ENCODE measurements around the gene MINDY4.

Gene MINDY4

GRCh38 chr7:30926313-30926712 lies 155.1 kb downstream of the MINDY4 start:
- H3K4ac ChIP-seq (ENCODE audit: low read depth, low read length) = no peak overlapping the region
- H3K36me3 ChIP-seq (ENCODE audit: control insufficient read depth in 1 of 2, insufficient read depth in 2 of 2, low read length in 2 of 2) = no peaks in the 10 kb centered on the region
- H2BK12ac ChIP-seq (ENCODE audit: low read length) = no peak overlapping the region
- H3K9me3 ChIP-seq (ENCODE audit: insufficient read depth, low read depth, low read length) = peaks cover 7% of the 10 kb centered on the region
- H4K91ac ChIP-seq (ENCODE audit: low read depth, low read length) = no peak overlapping the region
- H2AFZ ChIP-seq (ENCODE audit: insufficient read depth, low read length, poor library complexity) = no peak overlapping the region
- H3K4me1 ChIP-seq (ENCODE audit: control insufficient read depth in 1 of 2, insufficient read depth in 2 of 2, low read length in 2 of 2) = peaks cover 9 to 12% of the 10 kb centered on the region in 2 experiments
- H3K18ac ChIP-seq (ENCODE audit: low read length) = no peak overlapping the region
- no peak overlapping the region for H2BK5ac ChIP-seq (ENCODE audit: low read depth, low read length, poor library complexity)
- H2BK120ac ChIP-seq (ENCODE audit: insufficient read depth, low read length, poor library complexity) = no peak overlapping the region
- no peaks in the 10 kb centered on the region for H3K79me2 ChIP-seq (ENCODE audit: control insufficient read depth, insufficient read depth, low read length, poor library complexity)
- H3K23ac ChIP-seq (ENCODE audit: low read length) = no peak overlapping the region
- no peak overlapping the region for H2AK5ac ChIP-seq (ENCODE audit: low read length)
- no peak overlapping the region for H3K14ac ChIP-seq (ENCODE audit: low read length)
- no peak overlapping the region for H3K4me3 ChIP-seq (ENCODE audit: low read depth, low read length)
- no peaks in the 10 kb centered on the region for H3K27me3 ChIP-seq (ENCODE audit: insufficient read depth, low read length)
- no peak overlapping the region for H4K8ac ChIP-seq (ENCODE audit: low read depth, low read length)
- no peak overlapping the region for H3K27ac ChIP-seq (ENCODE audit: low read depth, low read length)
- no peak overlapping the region for H3K4me2 ChIP-seq (ENCODE audit: low read length)
- H3K9ac ChIP-seq (ENCODE audit: low read length) = no peak overlapping the region
- H3K79me1 ChIP-seq (ENCODE audit: low read length) = peaks cover 3% of the 10 kb centered on the region
- H4K12ac ChIP-seq (ENCODE audit: low read depth, low read length) = no peak overlapping the region
- no peak for DNase-seq
- WGBS (ENCODE audit: extremely low coverage, insufficient coverage, insufficient read length) = no CpG with 5 or more reads among the region's 5 CpGs

DNA sequence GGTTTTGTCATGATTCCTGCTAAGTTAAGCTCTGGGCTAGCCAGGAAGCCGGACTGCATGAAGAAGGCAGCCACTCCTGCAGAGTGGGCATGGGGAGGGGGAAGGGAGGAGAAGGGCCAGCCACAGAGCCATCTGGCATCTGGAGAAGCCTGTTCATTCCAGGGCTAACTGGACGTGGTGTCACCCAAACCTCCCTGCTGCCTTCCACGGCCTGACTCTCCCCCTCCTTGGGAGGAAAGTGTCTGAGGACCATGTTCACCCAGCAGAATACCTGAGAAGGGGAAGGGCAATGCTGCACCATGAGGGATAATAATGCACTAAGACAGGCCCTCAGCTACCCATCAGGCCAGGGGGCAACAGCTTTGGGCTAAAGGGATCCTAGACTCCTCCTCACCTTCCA lies 155.8 kb downstream of the MINDY4 start:
- no peak overlapping the region for H2BK120ac ChIP-seq (ENCODE audit: insufficient read depth, low read length, poor library complexity)
- H4K12ac ChIP-seq (ENCODE audit: low read depth, low read length) = no peak overlapping the region
- no peaks in the 10 kb centered on the region for H3K79me2 ChIP-seq (ENCODE audit: control insufficient read depth, insufficient read depth, low read length, poor library complexity)
- no peak overlapping the region for H3K27ac ChIP-seq (ENCODE audit: low read depth, low read length)
- H3K4ac ChIP-seq (ENCODE audit: low read depth, low read length) = no peak overlapping the region
- H3K4me3 ChIP-seq (ENCODE audit: low read depth, low read length) = no peak overlapping the region
- no peaks in the 10 kb centered on the region for H3K36me3 ChIP-seq (ENCODE audit: control insufficient read depth in 1 of 2, insufficient read depth in 2 of 2, low read length in 2 of 2)
- no peak overlapping the region for H2BK12ac ChIP-seq (ENCODE audit: low read length)
- no peak overlapping the region for H4K8ac ChIP-seq (ENCODE audit: low read depth, low read length)
- H3K9ac ChIP-seq (ENCODE audit: low read length) = no peak overlapping the region
- H3K9me3 ChIP-seq (ENCODE audit: insufficient read depth, low read depth, low read length) = peaks cover 7% of the 10 kb centered on the region
- H2AK5ac ChIP-seq (ENCODE audit: low read length) = no peak overlapping the region
- H2BK5ac ChIP-seq (ENCODE audit: low read depth, low read length, poor library complexity) = no peak overlapping the region
- H4K91ac ChIP-seq (ENCODE audit: low read depth, low read length) = no peak overlapping the region
- no peak overlapping the region for H3K18ac ChIP-seq (ENCODE audit: low read length)
- H3K23ac ChIP-seq (ENCODE audit: low read length) = no peak overlapping the region
- no peak overlapping the region for H3K14ac ChIP-seq (ENCODE audit: low read length)
- no peaks in the 10 kb centered on the region for H3K27me3 ChIP-seq (ENCODE audit: insufficient read depth, low read length)
- peaks cover 12 to 15% of the 10 kb centered on the region in 2 experiments for H3K4me1 ChIP-seq (ENCODE audit: control insufficient read depth in 1 of 2, insufficient read depth in 2 of 2, low read length in 2 of 2)
- H3K4me2 ChIP-seq (ENCODE audit: low read length) = no peak overlapping the region
- H2AFZ ChIP-seq (ENCODE audit: insufficient read depth, low read length, poor library complexity) = no peak overlapping the region
- peaks cover 8% of the 10 kb centered on the region for H3K79me1 ChIP-seq (ENCODE audit: low read length)
- no CpG with 5 or more reads among the region's 3 CpGs for WGBS (ENCODE audit: extremely low coverage, insufficient coverage, insufficient read length)
- peak in 1 of 2 donors; percentile 49 for DNase-seq

DNA sequence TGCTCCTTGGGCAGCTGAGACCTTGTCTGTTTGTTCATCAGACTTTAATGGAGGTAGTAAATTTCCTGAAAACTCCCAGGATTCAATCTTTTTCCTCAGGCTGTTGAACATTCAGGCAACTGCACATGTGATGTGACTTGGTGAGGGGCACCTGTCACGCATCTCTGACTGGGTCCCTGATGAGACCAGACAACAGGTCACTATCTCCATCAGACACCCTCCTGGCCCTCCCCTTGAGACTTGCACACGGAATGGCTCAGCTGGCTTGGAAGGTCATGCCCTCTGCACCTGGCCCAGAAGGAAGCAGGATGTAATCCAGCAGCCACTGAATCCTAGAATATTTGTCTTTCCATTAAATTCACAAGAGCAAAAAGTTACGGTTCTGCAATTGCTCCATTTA lies 156.3 kb downstream of the MINDY4 start:
- H3K4ac ChIP-seq (ENCODE audit: low read depth, low read length) = no peak overlapping the region
- no peak overlapping the region for H3K4me3 ChIP-seq (ENCODE audit: low read depth, low read length)
- no peak overlapping the region for H3K23ac ChIP-seq (ENCODE audit: low read length)
- no peak overlapping the region for H4K91ac ChIP-seq (ENCODE audit: low read depth, low read length)
- H4K8ac ChIP-seq (ENCODE audit: low read depth, low read length) = no peak overlapping the region
- no peaks in the 10 kb centered on the region for H3K36me3 ChIP-seq (ENCODE audit: control insufficient read depth in 1 of 2, insufficient read depth in 2 of 2, low read length in 2 of 2)
- DNase-seq = no peak
- peaks cover 11% of the 10 kb centered on the region for H3K79me1 ChIP-seq (ENCODE audit: low read length)
- no peaks in the 10 kb centered on the region for H3K79me2 ChIP-seq (ENCODE audit: control insufficient read depth, insufficient read depth, low read length, poor library complexity)
- H3K14ac ChIP-seq (ENCODE audit: low read length) = no peak overlapping the region
- peaks cover 7% of the 10 kb centered on the region for H3K9me3 ChIP-seq (ENCODE audit: insufficient read depth, low read depth, low read length)
- H2BK12ac ChIP-seq (ENCODE audit: low read length) = no peak overlapping the region
- H2AK5ac ChIP-seq (ENCODE audit: low read length) = no peak overlapping the region
- WGBS (ENCODE audit: extremely low coverage, insufficient coverage, insufficient read length) = no CpG with 5 or more reads among the region's 3 CpGs
- H3K4me2 ChIP-seq (ENCODE audit: low read length) = no peak overlapping the region
- no peak overlapping the region for H4K12ac ChIP-seq (ENCODE audit: low read depth, low read length)
- no peak overlapping the region for H3K27ac ChIP-seq (ENCODE audit: low read depth, low read length)
- no peak overlapping the region for H3K18ac ChIP-seq (ENCODE audit: low read length)
- no peak overlapping the region for H3K9ac ChIP-seq (ENCODE audit: low read length)
- no peak overlapping the region for H2AFZ ChIP-seq (ENCODE audit: insufficient read depth, low read length, poor library complexity)
- H2BK120ac ChIP-seq (ENCODE audit: insufficient read depth, low read length, poor library complexity) = no peak overlapping the region
- peaks cover 15 to 19% of the 10 kb centered on the region in 2 experiments for H3K4me1 ChIP-seq (ENCODE audit: control insufficient read depth in 1 of 2, insufficient read depth in 2 of 2, low read length in 2 of 2)
- no peak overlapping the region for H2BK5ac ChIP-seq (ENCODE audit: low read depth, low read length, poor library complexity)
- no peaks in the 10 kb centered on the region for H3K27me3 ChIP-seq (ENCODE audit: insufficient read depth, low read length)

- Histone ChIP-seq H3K36me3 (ENCODE audit: control insufficient read depth in 1 of 2, insufficient read depth in 2 of 2, low read length in 2 of 2) (no peaks in the 10 kb centered on the region), H3K4me3 (ENCODE audit: low read depth, low read length) (no peak overlapping the region), H3K27me3 (ENCODE audit: insufficient read depth, low read length) (no peaks in the 10 kb centered on the region), H3K18ac (ENCODE audit: low read length) (no peak overlapping the region), H2AFZ (ENCODE audit: insufficient read depth, low read length, poor library complexity) (no peak overlapping the region), H2BK5ac (ENCODE audit: low read depth, low read length, poor library complexity) (no peak overlapping the region), H3K4me2 (ENCODE audit: low read length) (no peak overlapping the region), H3K27ac (ENCODE audit: low read depth, low read length) (no peak overlapping the region), H3K23ac (ENCODE audit: low read length) (no peak overlapping the region), H2BK12ac (ENCODE audit: low read length) (no peak overlapping the region), H2BK120ac (ENCODE audit: insufficient read depth, low read length, poor library complexity) (no peak overlapping the region), H3K4ac (ENCODE audit: low read depth, low read length) (no peak overlapping the region), H3K4me1 (ENCODE audit: control insufficient read depth in 1 of 2, insufficient read depth in 2 of 2, low read length in 2 of 2) (peaks cover 18 to 21% of the 10 kb centered on the region in 2 experiments), H2AK5ac (ENCODE audit: low read length) (no peak overlapping the region), H3K9ac (ENCODE audit: low read length) (no peak overlapping the region), H3K79me1 (ENCODE audit: low read length) (peaks cover 14% of the 10 kb centered on the region), H4K91ac (ENCODE audit: low read depth, low read length) (no peak overlapping the region), H3K79me2 (ENCODE audit: control insufficient read depth, insufficient read depth, low read length, poor library complexity) (no peaks in the 10 kb centered on the region), H3K9me3 (ENCODE audit: insufficient read depth, low read depth, low read length) (peaks cover 7% of the 10 kb centered on the region), H4K12ac (ENCODE audit: low read depth, low read length) (no peak overlapping the region), H3K14ac (ENCODE audit: low read length) (no peak overlapping the region), H4K8ac (ENCODE audit: low read depth, low read length) (no peak overlapping the region)
- DNase-seq = no peak
- no CpG with 5 or more reads among the region's 13 CpGs for WGBS (ENCODE audit: extremely low coverage, insufficient coverage, insufficient read length)
Observed at GRCh38 chr7:30928254-30928872, 157.1 kb downstream of the MINDY4 start.
